Esophagus (tissue), 2 donors: ENCODE measurements around the gene DUSP22. TPM values are rescaled to one million over a fixed set of nuclear protein-coding genes. Genes with fewer than 3 reads are reported as not detected.

Experiments
- H3K27ac ChIP-seq, 2 donors: one replicate each; pipeline ENCODE4 v1.5.1; 2013; ENCODE audit warnings: low read depth in 2 of 2, mild to moderate bottlenecking in 2 of 2, inconsistent platforms in 1 of 2, low read length in 1 of 2, moderate library complexity in 1 of 2
- H3K27me3 ChIP-seq, 2 donors: one replicate each; pipeline ENCODE4 v1.6.1; 2013; ENCODE audit warnings: low read length in 2 of 2, control low read depth in 1 of 2, mild to moderate bottlenecking in 1 of 2; ENCODE audit not compliant: insufficient read depth in 2 of 2, control insufficient read depth in 1 of 2
- H3K36me3 ChIP-seq, 2 donors: one replicate each; pipeline ENCODE4 v1.6.1; 2013; ENCODE audit warnings: low read length in 1 of 2; ENCODE audit not compliant: control insufficient read depth in 2 of 2, insufficient read depth in 2 of 2
- H3K4me1 ChIP-seq, 2 donors: one replicate each; pipeline ENCODE4 v1.6.1; 2013; ENCODE audit warnings: low read length in 1 of 2; ENCODE audit not compliant: control insufficient read depth in 2 of 2, insufficient read depth in 2 of 2
- H3K4me3 ChIP-seq, 2 donors: one replicate each; pipeline ENCODE4 v1.5.1; 2013; ENCODE audit warnings: low read length in 2 of 2, mild to moderate bottlenecking in 2 of 2, low read depth in 1 of 2, moderate library complexity in 1 of 2
- H3K9me3 ChIP-seq, 2 donors: one replicate each; pipeline ENCODE4 v1.6.1; 2013; ENCODE audit warnings: mild to moderate bottlenecking in 2 of 2, low read depth in 1 of 2, low read length in 1 of 2, moderate library complexity in 1 of 2; ENCODE audit not compliant: control insufficient read depth in 2 of 2, insufficient read depth in 1 of 2
- WGBS, 2 donors: extraction: QIAGEN DNeasy Blood & Tissue Kit; methylation state at CpG; one replicate each; pipeline ENCODE4 v1.1.7; 2013; 5-methylcytosine and 5-hydroxymethylcytosine counted together
- polyA plus RNA-seq, 2 donors: library from polyadenylated mRNA; stranded (reverse); fragments of 200-250 nt; gene quantifications; one replicate each; pipeline ENCODE4 v1.2.3, GENCODE V29; 2013
- donor health status: healthy with polysubstance abuse.
- donor health status: Bipolar disorder and iron deficiency.

The DUSP22 gene
- polyA plus RNA-seq, 2 donors = 37.4 to 55.3 TPM

GRCh38 chr6:351867-352289 is 59.6 kb downstream of the DUSP22 start:
- peaks cover 8 to 26% of the 10 kb centered on the region in 2 donors for H3K36me3 ChIP-seq
- peaks cover 0 to 11% of the 10 kb centered on the region in 2 donors for H3K9me3 ChIP-seq
- WGBS, 2 donors = 80 to 82% methylated on average over 4 of the region's 4 CpGs
- H3K4me1 ChIP-seq = no peaks in the 10 kb centered on the region
- H3K27ac ChIP-seq = no peak overlapping the region
- H3K27me3 ChIP-seq = no peaks in the 10 kb centered on the region
- H3K4me3 ChIP-seq = no peak overlapping the region

GRCh38 chr6:352474-352873 is 60.2 kb downstream of the DUSP22 start:
- H3K9me3 ChIP-seq = peaks cover 0 to 11% of the 10 kb centered on the region in 2 donors
- WGBS, 2 donors = 85 to 91% methylated on average over 5 of the region's 5 CpGs
- no peak overlapping the region for H3K4me3 ChIP-seq
- H3K4me1 ChIP-seq = no peaks in the 10 kb centered on the region
- H3K36me3 ChIP-seq = peaks cover 8 to 24% of the 10 kb centered on the region in 2 donors
- H3K27ac ChIP-seq = no peak overlapping the region
- no peaks in the 10 kb centered on the region for H3K27me3 ChIP-seq

GRCh38 chr6:352896-353470 is 60.7 kb downstream of the DUSP22 start:
- H3K27ac ChIP-seq = no peak overlapping the region
- WGBS, 2 donors = 80 to 82% methylated on average over 11 of the region's 11 CpGs
- peaks cover 0 to 9% of the 10 kb centered on the region in 2 donors for H3K9me3 ChIP-seq
- H3K4me1 ChIP-seq = no peaks in the 10 kb centered on the region
- H3K36me3 ChIP-seq = peaks cover 8 to 23% of the 10 kb centered on the region in 2 donors
- H3K4me3 ChIP-seq = no peak overlapping the region
- H3K27me3 ChIP-seq = no peaks in the 10 kb centered on the region

GRCh38 chr6:353642-354614 is 61.6 kb downstream of the DUSP22 start:
- WGBS, 2 donors = 84 to 86% methylated on average over 18 of the region's 18 CpGs
- no peaks in the 10 kb centered on the region for H3K27me3 ChIP-seq
- no peak overlapping the region for H3K27ac ChIP-seq
- H3K36me3 ChIP-seq = peaks cover 6 to 14% of the 10 kb centered on the region in 2 donors
- peaks cover 0 to 6% of the 10 kb centered on the region in 2 donors for H3K4me1 ChIP-seq
- H3K4me3 ChIP-seq = no peak overlapping the region
- peaks cover 0 to 7% of the 10 kb centered on the region in 2 donors for H3K9me3 ChIP-seq

GRCh38 chr6:354631-355280 is 62.5 kb downstream of the DUSP22 start:
- peaks cover 0 to 8% of the 10 kb centered on the region in 2 donors for H3K9me3 ChIP-seq
- no peak overlapping the region for H3K27ac ChIP-seq
- H3K36me3 ChIP-seq = peaks cover 0 to 6% of the 10 kb centered on the region in 2 donors
- peaks cover 0 to 6% of the 10 kb centered on the region in 2 donors for H3K4me1 ChIP-seq
- 89 to 90% methylated on average over 15 of the region's 15 CpGs for WGBS, 2 donors
- H3K27me3 ChIP-seq = no peaks in the 10 kb centered on the region
- H3K4me3 ChIP-seq = no peak overlapping the region

- Histone ChIP-seq H3K36me3 (peaks cover 0 to 6% of the 10 kb centered on the region in 2 donors), H3K9me3 (peaks cover 0 to 9% of the 10 kb centered on the region in 2 donors), H3K4me1 (peaks cover 0 to 6% of the 10 kb centered on the region in 2 donors), H3K4me3 (no peak overlapping the region), H3K27me3 (no peaks in the 10 kb centered on the region), H3K27ac (no peak overlapping the region)
- 77 to 80% methylated on average over 9 of the region's 9 CpGs for whole genome bisulfite sequencing, 2 donors
Measured at GRCh38 chr6:355373-356208, 63.3 kb downstream of the DUSP22 start.

- WGBS, 2 donors = 80 to 84% methylated on average over 11 of the region's 11 CpGs
- Histone ChIP-seq H3K27ac (no peak overlapping the region), H3K27me3 (no peaks in the 10 kb centered on the region), H3K4me1 (peaks cover 0 to 6% of the 10 kb centered on the region in 2 donors), H3K36me3 (peaks cover 0 to 6% of the 10 kb centered on the region in 2 donors), H3K4me3 (no peak overlapping the region), H3K9me3 (peaks cover 0 to 8% of the 10 kb centered on the region in 2 donors)
Measured at GRCh38 chr6:356828-357251, 64.6 kb downstream of the DUSP22 start.

- H3K4me1 ChIP-seq = peaks cover 0 to 6% of the 10 kb centered on the region in 2 donors
- H3K27me3 ChIP-seq = no peaks in the 10 kb centered on the region
- H3K9me3 ChIP-seq = peaks cover 0 to 6% of the 10 kb centered on the region in 2 donors
- peaks cover 0 to 3% of the 10 kb centered on the region in 2 donors for H3K36me3 ChIP-seq
- no peak overlapping the region for H3K4me3 ChIP-seq
- no peak overlapping the region for H3K27ac ChIP-seq
- 84 to 86% methylated on average over 12 of the region's 12 CpGs for WGBS, 2 donors
Measured at GRCh38 chr6:357261-357790, 65.0 kb downstream of the DUSP22 start.
